HG03135 (cell line): ENCODE data around the gene MEIS2.

ENCODE experiments used
- ATAC-seq: cut with Tn5 transposase; IDR thresholded peaks from one replicate; pipeline ENCODE4 v1.9.1; 2021; ENCODE audit warnings: mild to moderate bottlenecking, moderate library complexity; ENCODE audit not compliant: unreplicated experiment

Gene MEIS2

GRCh38 chr15:36967929-36968328, 132.4 kb downstream of the MEIS2 start:
- ATAC-seq, result no peak

DNA sequence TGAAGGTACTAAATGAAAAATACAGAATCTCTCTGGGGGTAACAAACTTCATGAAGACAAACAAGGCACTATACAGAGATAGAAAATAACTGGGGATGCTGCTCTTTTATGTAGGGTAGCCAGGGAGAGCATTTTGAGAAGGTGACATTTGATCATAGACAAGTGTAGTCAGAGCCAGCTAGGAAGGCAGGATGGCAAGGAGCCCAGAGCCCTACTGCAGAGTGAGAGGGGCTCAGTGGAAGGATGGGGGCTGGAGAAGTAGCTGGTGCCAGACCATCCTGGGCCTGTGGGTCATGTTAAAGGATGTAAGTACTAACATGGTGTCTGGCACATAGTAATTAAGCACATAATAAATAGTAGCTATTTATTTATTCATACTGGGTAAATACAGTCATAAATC, 133.6 kb downstream of the MEIS2 start:
- no peak for ATAC-seq

DNA sequence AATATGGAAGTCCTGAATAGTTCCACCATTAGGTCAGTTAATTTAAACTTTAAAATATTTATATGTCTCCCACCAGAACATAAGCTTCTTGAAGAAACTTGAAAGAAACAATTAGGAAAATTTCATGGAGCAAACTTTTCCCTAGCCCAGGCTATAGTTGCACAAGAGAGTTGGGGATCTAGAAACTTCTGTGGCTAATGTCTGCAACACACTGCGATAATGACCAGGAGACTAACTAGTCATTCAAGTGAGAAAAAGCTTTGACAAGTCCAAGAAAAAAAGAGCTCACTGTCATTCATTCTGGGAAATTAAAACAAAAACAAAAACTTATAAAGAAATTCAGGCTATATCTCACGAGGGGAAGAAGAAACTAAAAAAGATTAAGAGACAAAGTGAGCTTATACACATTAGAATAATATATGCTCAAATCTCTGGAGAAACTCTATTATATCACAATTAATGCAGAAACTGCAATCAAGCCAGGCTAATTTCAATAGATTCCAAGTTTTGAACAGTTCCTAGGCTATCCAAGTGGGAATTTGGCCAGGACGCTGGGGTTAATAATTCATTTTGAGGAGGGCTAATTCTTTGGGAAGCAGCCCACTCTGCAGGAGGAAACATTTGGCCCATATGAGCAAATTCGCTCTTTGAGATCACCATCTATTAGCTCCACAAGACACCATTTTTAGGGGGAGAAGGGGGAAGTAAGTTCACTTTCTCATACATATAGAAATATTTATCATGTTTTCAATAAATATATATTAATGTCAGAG, 134.6 kb downstream of the MEIS2 start:
- no peak for ATAC-seq

- ATAC-seq, result no peak
Observed at GRCh38 chr15:36964626-36965025, 135.7 kb downstream of the MEIS2 start.

GRCh38 chr15:36961956-36962355, 138.4 kb downstream of the MEIS2 start:
- ATAC-seq, result no peak

GRCh38 chr15:36960947-36961227, 139.5 kb downstream of the MEIS2 start:
- ATAC-seq, result no peak

GRCh38 chr15:36960179-36960946, 140.0 kb downstream of the MEIS2 start:
- no peak for ATAC-seq

DNA sequence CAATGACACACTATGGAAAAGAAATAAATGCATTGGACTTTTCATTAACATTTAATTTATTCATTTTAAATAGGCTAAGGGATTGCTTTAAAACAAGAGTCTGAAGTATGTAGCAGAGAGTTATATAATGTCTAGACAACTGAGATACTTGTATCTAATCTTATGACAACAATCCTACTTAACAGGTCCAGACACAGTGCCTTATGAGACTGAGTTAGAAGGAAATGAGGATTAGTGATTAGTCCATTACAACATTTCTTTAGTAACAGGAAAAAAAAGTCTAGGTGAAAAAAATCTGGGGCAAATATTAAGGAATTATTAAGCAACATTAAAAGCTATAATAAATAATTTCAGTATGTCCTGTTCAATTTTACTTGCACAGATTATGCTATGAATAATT, 140.6 kb downstream of the MEIS2 start:
- ATAC-seq, result no peak

- ATAC-seq, result no peak
Observed at GRCh38 chr15:36958606-36959005, 141.7 kb downstream of the MEIS2 start.

- no peak for ATAC-seq
Observed at GRCh38 chr15:36954486-36954885, 145.9 kb downstream of the MEIS2 start.

- no peak for ATAC-seq
Observed at GRCh38 chr15:36953346-36953745, 147.0 kb downstream of the MEIS2 start.

DNA sequence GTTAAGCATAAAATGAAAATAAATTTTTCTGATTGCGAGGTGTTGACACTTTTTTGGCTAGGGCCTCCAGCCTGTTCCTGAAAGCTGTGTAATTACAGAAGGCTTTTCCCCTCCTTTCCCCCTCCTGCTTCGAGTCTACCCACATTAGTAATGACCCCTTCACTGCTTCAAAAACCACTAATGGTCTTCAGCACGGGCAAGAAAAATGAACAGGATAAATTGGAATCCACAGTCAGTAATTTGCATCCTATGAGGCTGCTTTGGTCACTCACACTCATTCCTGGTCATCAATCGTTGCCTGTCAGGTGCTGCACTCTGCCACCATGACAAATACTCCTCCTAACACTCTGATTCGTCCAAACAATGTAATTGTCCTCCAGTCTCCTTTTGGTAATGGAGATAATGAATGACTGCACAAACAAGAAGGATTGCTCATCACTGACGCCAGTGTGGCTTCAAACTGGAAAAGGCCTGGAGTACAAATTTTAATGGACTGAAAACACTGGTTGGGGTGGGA, 148.6 kb downstream of the MEIS2 start:
- ATAC-seq, result no peak

GRCh38 chr15:36950371-36950770, 150.0 kb downstream of the MEIS2 start:
- no peak for ATAC-seq

- ATAC-seq, result no peak
Observed at GRCh38 chr15:36948982-36949381, 151.4 kb downstream of the MEIS2 start.

DNA sequence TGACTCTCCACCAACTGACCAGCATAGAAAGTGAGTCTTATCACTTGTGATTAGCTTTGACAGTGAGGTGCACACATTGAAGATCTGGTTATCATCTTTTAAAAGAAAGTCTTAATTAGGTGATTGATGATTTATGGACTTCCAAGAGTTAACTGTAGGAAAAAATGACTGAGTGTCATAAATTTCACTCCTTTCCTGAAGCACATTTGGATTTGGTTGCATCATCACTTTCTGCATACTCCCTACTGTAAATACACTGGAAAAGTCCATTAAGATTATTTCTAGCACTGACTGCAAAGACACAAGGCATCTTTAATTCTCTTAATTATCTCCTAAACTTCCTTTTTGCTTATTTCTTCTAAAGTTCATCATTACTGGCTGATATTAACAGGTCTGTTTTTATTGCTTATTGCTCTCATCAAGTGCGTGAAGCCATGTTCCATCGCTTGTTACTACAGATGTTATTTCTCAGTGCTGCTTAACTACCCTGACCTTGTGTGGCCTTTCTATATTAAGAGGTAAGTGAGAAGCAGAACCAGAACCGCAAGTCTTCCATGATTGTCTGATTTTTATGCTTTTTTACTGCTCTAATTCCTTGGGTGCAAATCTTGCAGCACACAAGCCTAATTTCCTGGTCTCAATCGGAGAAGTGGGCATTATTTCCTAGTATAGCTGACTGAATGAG, 153.2 kb downstream of the MEIS2 start:
- no peak for ATAC-seq

DNA sequence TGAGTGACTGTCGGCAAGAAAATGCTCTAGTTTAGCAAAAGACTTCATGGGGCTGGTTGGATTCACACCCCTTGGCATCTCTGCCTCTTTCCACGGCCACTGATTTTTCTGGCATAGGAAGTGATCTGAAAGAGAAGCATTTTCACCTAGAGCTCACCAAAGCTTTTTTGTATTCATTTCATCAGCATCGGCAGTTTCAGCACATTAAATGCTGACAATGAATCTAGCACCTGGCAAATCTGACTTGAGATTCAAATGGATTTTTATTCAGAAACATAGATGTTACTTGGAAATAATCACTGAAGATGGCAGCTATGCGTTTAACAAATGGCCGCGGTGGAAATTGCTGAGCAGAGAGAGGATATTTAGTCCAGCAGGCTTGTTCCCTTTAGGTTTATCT, 155.9 kb downstream of the MEIS2 start:
- ATAC-seq, result no peak

DNA sequence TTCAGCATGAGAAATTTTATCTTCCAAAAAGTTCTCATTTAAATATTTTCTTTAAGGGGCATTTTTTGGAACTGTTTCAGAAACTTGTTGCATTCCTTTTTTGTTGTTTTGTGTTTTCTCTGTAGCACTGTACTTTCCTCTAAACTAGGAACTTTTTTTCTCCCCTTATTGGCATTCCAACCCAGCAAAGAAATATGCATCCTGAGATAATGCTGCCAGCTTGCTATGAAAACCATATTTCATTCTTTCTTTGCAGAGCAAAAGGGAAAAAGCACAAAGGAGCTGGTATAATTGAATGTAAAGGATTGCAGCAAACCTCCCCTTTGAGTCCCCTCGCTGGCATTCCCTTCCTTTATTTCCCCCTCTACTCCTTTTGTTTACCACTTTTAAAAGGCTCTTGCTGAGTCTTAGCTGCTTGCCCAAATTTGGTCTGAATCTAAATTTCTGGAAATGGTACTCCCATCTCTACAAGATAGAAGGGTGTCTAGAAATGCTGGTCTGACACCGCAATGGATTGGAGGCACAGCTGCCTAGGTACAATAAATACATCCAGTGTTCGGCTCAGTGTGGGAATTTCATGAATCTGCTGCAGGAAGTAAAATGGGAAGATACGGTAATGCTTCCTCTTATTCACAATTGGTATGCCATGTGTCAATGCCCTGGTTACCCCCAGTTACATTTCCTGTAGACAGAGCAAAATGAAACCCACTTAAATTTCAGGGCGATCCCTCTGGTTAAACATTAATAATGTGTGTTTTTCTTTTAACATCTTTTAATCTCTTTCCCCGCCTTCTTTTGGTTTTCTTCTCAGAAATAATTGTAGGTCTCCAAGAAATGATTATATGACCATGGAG, 156.6 kb downstream of the MEIS2 start:
- ATAC-seq, result no peak

- ATAC-seq, result no peak
Observed at GRCh38 chr15:36942248-36942827, 158.0 kb downstream of the MEIS2 start.

DNA sequence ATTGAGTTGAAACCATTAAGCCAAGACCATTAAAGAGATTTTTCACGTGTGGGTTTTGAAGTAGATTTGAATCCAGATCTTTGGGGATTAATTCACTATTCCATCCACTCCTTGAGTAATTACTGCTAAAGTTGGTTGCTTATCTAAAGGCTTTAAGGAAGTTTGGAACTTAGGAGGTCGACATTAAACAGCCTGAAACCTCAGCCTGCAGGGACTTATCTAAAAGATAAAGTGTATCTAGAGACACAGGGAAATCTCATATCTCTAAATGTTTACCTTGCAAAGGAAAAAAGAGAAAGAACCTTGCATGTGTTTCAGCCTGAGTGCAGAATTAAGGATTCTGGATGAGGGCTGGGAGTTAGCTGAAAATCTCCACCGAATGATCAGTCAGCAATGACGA, 158.6 kb downstream of the MEIS2 start:
- no peak for ATAC-seq

DNA sequence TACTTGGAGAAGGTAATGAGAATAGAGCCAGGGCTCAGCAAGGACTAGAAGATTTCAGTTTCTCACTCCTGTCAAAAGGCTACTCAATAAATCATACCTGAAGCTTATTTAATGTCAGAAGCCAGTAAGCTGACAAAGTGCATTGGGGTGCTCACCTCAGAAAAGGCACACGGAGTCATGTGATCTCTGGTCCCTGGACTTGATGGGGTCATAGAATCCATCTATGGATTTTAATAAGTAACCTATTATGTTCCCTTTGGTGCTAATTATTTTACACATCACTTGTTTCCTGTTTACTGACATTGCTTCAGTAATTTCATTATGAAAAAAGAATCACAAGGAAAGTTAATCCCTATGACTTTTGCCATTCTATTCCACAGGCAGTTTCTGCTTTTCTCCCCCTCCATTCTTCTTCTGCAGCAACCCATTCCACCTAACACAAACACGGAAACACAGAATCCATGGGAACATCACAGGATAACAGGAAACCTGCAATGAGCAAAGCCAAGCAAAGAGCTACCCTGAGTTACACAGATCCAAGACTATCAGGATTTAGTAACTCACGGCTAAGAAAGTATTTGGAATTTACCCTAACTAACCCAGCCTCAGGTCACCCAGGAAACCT, 159.6 kb downstream of the MEIS2 start:
- ATAC-seq, result no peak
